ENCODE data around the gene ZIC5.

ZIC5 gene

DNA sequence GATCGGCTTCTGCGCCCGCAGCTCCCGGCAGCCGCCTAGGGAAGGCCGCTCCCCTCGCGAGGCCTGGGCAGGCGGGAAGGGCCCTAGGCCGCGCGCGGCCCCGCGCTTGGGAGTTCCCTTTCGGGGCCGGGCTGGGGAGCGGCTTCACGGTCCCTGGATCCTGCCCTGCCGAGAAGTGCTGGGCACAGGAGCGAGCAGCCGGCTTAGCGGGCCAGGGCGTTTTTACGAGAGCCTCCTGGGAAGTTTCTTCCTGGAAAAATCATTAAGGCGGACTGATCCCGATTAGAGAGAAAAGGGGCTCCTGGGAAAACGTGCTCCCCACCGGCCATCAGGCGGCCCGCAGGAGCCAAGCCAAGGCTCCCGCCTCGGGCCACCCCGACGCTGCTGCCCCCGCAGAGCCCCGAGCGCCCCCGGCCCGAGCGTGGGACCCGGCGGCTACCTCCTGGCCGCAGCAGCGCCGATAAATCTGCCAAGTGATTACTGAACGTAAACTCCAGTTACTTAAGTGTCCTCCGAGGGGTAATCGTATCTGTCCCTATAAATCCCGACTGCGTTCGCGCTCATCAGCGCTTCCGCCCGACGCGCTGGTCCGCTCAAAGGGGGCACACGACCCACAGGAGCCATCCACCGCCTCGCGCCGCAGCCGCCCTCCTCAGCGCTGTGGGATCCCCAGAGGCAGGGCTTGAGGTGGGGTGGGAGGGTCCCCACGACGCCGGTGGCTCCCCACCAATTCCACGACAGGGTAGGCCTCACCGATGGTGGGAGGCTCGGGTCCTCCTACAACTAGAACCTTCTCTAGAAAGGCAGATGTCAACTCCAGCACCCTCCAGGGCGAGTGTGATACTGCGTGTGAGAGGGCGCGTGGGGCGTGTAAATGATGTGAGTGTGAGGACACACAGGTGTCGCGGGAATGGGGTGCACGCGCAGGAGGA, 2.8 kb downstream of the ZIC5 start:
- H3K27ac ChIP-seq (ENCODE audit: poor library complexity, severe bottlenecking), result no peak overlapping the region
- H3K27me3 ChIP-seq (ENCODE audit: insufficient read depth, poor library complexity, severe bottlenecking), result peaks cover 89% of the 10 kb centered on the region
- H3K9me3 ChIP-seq (ENCODE audit: severe bottlenecking), result no peaks in the 10 kb centered on the region
- H3K4me3 ChIP-seq (ENCODE audit: severe bottlenecking), result no peak overlapping the region
- DNase-seq (ENCODE audit: low spot score) (peak; percentile 57), ATAC-seq (ENCODE audit: low read depth) (peak; percentile 72)
- TF ChIP-seq, protein P1, sequence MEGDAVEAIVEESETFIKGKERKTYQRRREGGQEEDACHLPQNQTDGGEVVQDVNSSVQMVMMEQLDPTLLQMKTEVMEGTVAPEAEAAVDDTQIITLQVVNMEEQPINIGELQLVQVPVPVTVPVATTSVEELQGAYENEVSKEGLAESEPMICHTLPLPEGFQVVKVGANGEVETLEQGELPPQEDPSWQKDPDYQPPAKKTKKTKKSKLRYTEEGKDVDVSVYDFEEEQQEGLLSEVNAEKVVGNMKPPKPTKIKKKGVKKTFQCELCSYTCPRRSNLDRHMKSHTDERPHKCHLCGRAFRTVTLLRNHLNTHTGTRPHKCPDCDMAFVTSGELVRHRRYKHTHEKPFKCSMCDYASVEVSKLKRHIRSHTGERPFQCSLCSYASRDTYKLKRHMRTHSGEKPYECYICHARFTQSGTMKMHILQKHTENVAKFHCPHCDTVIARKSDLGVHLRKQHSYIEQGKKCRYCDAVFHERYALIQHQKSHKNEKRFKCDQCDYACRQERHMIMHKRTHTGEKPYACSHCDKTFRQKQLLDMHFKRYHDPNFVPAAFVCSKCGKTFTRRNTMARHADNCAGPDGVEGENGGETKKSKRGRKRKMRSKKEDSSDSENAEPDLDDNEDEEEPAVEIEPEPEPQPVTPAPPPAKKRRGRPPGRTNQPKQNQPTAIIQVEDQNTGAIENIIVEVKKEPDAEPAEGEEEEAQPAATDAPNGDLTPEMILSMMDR (IDR thresholded peaks at IDR 0.05; ENCODE audit: poor library complexity, severe bottlenecking), result no peak
- H3K4me1 ChIP-seq (ENCODE audit: insufficient read depth, poor library complexity, severe bottlenecking), result no peaks in the 10 kb centered on the region
- no peaks in the 10 kb centered on the region for H3K36me3 ChIP-seq (ENCODE audit: low read depth)

DNA sequence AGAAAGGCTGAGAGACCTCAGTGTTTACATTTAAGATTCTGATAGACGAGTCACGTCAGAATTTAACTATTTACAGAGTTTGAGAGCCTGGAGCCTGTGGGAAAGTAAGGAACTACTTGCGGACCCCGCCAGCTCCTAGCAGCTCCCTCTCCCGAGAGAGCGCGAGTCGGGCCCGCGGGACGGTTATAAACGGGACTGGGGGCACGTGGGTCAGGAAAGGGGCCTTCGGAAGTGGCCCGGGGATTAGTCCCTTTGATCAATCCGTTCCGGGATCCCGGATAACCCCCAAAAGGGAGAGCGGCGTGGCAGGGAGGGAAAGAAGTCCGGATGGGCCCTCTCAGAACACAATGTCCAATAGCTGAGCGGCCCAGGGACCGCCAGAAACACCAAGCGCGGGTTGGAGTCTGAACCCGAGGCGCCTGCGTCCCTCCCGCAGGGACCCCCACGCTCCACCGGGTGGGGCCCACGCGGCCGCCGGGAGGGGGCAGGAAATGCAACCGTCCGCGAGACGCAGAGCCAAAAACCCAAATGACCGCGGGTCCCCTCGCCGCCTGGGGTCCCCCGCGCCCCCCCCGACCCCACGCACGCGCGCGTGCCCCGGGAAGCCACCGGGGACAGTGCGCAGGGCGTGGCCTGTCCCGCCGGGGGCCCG, 3.6 kb downstream of the ZIC5 start:
- no peaks in the 10 kb centered on the region for H3K4me1 ChIP-seq (ENCODE audit: insufficient read depth, poor library complexity, severe bottlenecking)
- ATAC-seq (ENCODE audit: low read depth) (no peak), DNase-seq (ENCODE audit: low spot score) (no peak)
- no peak overlapping the region for H3K4me3 ChIP-seq (ENCODE audit: severe bottlenecking)
- no peaks in the 10 kb centered on the region for H3K36me3 ChIP-seq (ENCODE audit: low read depth)
- H3K27me3 ChIP-seq (ENCODE audit: insufficient read depth, poor library complexity, severe bottlenecking), result peaks cover 89% of the 10 kb centered on the region
- H3K9me3 ChIP-seq (ENCODE audit: severe bottlenecking), result no peaks in the 10 kb centered on the region
- H3K27ac ChIP-seq (ENCODE audit: poor library complexity, severe bottlenecking), result no peak overlapping the region
- TF ChIP-seq, protein P1 (IDR thresholded peaks at IDR 0.05; ENCODE audit: poor library complexity, severe bottlenecking), result no peak

DNA sequence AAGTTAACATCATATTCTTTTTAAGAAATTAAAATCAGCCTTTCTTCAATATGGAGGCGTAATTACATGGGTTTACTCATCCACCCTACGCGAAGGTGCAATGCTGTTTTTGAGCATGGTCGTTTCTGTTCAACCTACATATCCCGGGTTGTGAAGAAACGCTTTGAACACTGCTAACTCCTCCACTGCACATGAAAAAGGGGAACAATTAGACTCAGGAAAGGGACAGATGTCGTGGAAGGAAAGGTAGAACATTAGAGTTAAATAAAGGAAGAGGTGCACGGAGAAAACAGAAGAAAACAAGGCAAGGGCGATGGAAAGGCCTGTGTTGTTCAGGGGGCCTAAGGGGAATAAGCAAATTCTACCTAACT, 4.1 kb downstream of the ZIC5 start:
- DNase-seq (ENCODE audit: low spot score), result no peak
- Histone ChIP-seq H3K4me1 (ENCODE audit: insufficient read depth, poor library complexity, severe bottlenecking) (no peaks in the 10 kb centered on the region), H3K27me3 (ENCODE audit: insufficient read depth, poor library complexity, severe bottlenecking) (peaks cover 89% of the 10 kb centered on the region), H3K36me3 (ENCODE audit: low read depth) (no peaks in the 10 kb centered on the region), H3K27ac (ENCODE audit: poor library complexity, severe bottlenecking) (no peak overlapping the region), H3K4me3 (ENCODE audit: severe bottlenecking) (no peak overlapping the region), H3K9me3 (ENCODE audit: severe bottlenecking) (no peaks in the 10 kb centered on the region)
- ATAC-seq (ENCODE audit: low read depth), result no peak
- TF ChIP-seq, protein P1 (IDR thresholded peaks at IDR 0.05; ENCODE audit: poor library complexity, severe bottlenecking), result no peak

DNA sequence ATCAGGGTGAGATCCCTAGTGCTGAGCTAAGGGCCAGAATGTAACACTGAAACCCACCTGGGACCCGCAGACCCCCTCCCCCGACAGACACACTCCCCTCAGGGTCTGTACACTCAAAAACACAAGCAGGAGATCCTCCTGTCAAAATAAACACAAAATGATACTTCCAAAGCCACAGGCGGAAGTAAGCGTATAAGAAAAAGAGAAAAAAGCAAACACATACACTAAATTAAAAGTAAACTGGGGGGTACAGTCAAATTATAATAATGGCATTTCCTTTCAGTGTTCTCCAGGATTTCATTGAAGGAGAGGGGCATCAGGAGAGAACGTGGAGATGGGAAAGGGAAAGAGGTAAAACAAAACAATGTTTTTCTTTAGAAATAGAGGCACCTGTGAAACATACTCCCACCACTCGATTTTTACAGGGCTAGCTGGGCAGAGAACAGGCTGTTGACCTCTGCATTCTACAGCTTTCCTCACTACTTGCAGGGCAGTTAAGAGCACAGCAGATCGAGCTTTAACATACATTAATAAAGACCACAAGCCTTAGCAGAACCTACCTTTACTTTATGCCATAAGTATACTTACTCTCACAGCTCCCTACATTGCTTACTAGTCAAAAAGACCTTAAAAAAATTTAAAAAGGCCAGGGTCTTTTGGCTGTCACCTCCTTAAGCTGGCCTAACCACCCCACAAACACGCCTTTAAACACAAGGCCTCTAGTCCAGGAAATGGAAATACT, 5.3 kb downstream of the ZIC5 start:
- no peak overlapping the region for H3K4me3 ChIP-seq (ENCODE audit: severe bottlenecking)
- no peaks in the 10 kb centered on the region for H3K4me1 ChIP-seq (ENCODE audit: insufficient read depth, poor library complexity, severe bottlenecking)
- no peaks in the 10 kb centered on the region for H3K36me3 ChIP-seq (ENCODE audit: low read depth)
- no peak for ATAC-seq (ENCODE audit: low read depth)
- H3K27me3 ChIP-seq (ENCODE audit: insufficient read depth, poor library complexity, severe bottlenecking), result peaks cover 89% of the 10 kb centered on the region
- H3K27ac ChIP-seq (ENCODE audit: poor library complexity, severe bottlenecking), result no peak overlapping the region
- TF ChIP-seq, protein P1 (IDR thresholded peaks at IDR 0.05; ENCODE audit: poor library complexity, severe bottlenecking), result no peak
- peak; percentile 10 for DNase-seq (ENCODE audit: low spot score)
- no peaks in the 10 kb centered on the region for H3K9me3 ChIP-seq (ENCODE audit: severe bottlenecking)
